HTR-8/SVneo (cell line): Measurements from ENCODE around the gene ATP13A3.
A peak's percentile ranks its signal among the peaks of the same experiment; 100 is the strongest.
"Not testable (repeated sequence)": the region's sequence is repeated elsewhere in the genome, so short reads cannot be mapped to it uniquely, and the experiment has no call there.

Source experiments
- DNase-seq: peaks from one replicate; pipeline ENCODE4 v3.0.0; 2011; ENCODE audit warnings: low spot score, mixed read lengths; ENCODE audit not compliant: insufficient read length
- FAIRE-seq: peaks from 2 replicates; lab custom pipeline; 2011; peaks lifted over from hg19 to GRCh38; lab: Jason Lieb, UNC

The ATP13A3 gene

GRCh38 chr3:194503081-194503531, 16.3 kb upstream of the ATP13A3 start:
- DNase-seq = no peak
- FAIRE-seq = no peak

- DNase-seq (no peak), FAIRE-seq (no peak)
Observed at GRCh38 chr3:194500198-194500597, 13.4 kb upstream of the ATP13A3 start.

- not testable (repeated sequence) for FAIRE-seq, DNase-seq
Observed at GRCh38 chr3:194499516-194499915, 12.7 kb upstream of the ATP13A3 start.

GRCh38 chr3:194497799-194498575, 11.2 kb upstream of the ATP13A3 start:
- FAIRE-seq (no peak), DNase-seq (no peak)

GRCh38 chr3:194496217-194496919, 9.6 kb upstream of the ATP13A3 start:
- DNase-seq (no peak), FAIRE-seq (no peak)

- no peak for DNase-seq
- no peak for FAIRE-seq
Observed at GRCh38 chr3:194494951-194495374, 8.2 kb upstream of the ATP13A3 start.

- not testable (repeated sequence) for FAIRE-seq, DNase-seq
Observed at GRCh38 chr3:194493995-194494927, 7.5 kb upstream of the ATP13A3 start.

- FAIRE-seq (no peak), DNase-seq (no peak)
Observed at GRCh38 chr3:194492001-194492400, 5.2 kb upstream of the ATP13A3 start.

- no peak for DNase-seq
- no peak for FAIRE-seq
Observed at GRCh38 chr3:194489736-194490612, 3.2 kb upstream of the ATP13A3 start.

GRCh38 chr3:194488055-194488742, 1.4 kb upstream of the ATP13A3 start:
- FAIRE-seq = no peak
- no peak for DNase-seq

- DNase-seq = no peak
- no peak for FAIRE-seq
Observed at GRCh38 chr3:194487289-194488054, 670 bp upstream of the ATP13A3 start.

- DNase-seq (no peak), FAIRE-seq (no peak)
Observed at GRCh38 chr3:194485881-194486539, 792 bp downstream of the ATP13A3 start.

- FAIRE-seq = no peak
- peak; percentile 22 for DNase-seq
Observed at GRCh38 chr3:194485468-194485880, 1.3 kb downstream of the ATP13A3 start.

- FAIRE-seq (no peak), DNase-seq (no peak)
Observed at GRCh38 chr3:194484614-194485013, 2.2 kb downstream of the ATP13A3 start.

GRCh38 chr3:194483850-194484249, 3.0 kb downstream of the ATP13A3 start:
- no peak for FAIRE-seq
- no peak for DNase-seq

- not testable (repeated sequence) for FAIRE-seq, DNase-seq
Observed at GRCh38 chr3:194482830-194483229, 4.0 kb downstream of the ATP13A3 start.

GRCh38 chr3:194482196-194482593, 4.6 kb downstream of the ATP13A3 start:
- DNase-seq = no peak
- no peak for FAIRE-seq
